ENCODE results near the gene TNFAIP1. TPM values are rescaled to one million over a fixed set of nuclear protein-coding genes. Genes with fewer than 3 reads are reported as not detected.

TNFAIP1 gene
- total and polyA plus RNA-seq, 2 donors (not counting 1 experiment from before 2014, with no cell fraction given), result 23.0 to 40.7 TPM

GRCh38 chr17:28391401-28391800, 55.8 kb downstream of the TNFAIP1 start:
- H2AFZ ChIP-seq (ENCODE audit: low read length), result no peak overlapping the region
- TF ChIP-seq CTCF (conservative IDR thresholded peaks at IDR 0.05 in 1 of 2, IDR thresholded peaks at IDR 0.05 in 1 of 2; ENCODE audit: low read depth in 1 of 2, low read length in 2 of 2), result no peak
- TF ChIP-seq EZH2 (IDR thresholded peaks at IDR 0.05; ENCODE audit: low read length, missing control alignments), result no peak
- H3K9ac ChIP-seq (ENCODE audit: insufficient read depth, low read length), result no peak overlapping the region
- no peaks in the 10 kb centered on the region for H3K79me2 ChIP-seq (ENCODE audit: control insufficient read depth, insufficient read depth, low read length)
- H3K27ac ChIP-seq (ENCODE audit: insufficient read depth, low read length), result no peak overlapping the region
- no peaks in the 10 kb centered on the region for H3K4me1 ChIP-seq (ENCODE audit: control insufficient read depth, extremely low read depth, insufficient read depth, low read length)
- H4K20me1 ChIP-seq (ENCODE audit: control insufficient read depth, extremely low read depth, insufficient read depth, low read length), result no peaks in the 10 kb centered on the region
- no peaks in the 10 kb centered on the region for H3K27me3 ChIP-seq (ENCODE audit: control insufficient read depth, insufficient read depth, low read length)
- H3K4me3 ChIP-seq (replicated peaks in 1 of 4; ENCODE audit: control extremely low read depth in 1 of 4, insufficient read depth in 1 of 4, low read depth in 3 of 4, low read length in 4 of 4), result no peak overlapping the region
- no peak for DNase-seq (ENCODE audit: low read depth in 2 of 2)
- H3K9me3 ChIP-seq (ENCODE audit: control insufficient read depth, insufficient read depth, low read depth, low read length), result no peaks in the 10 kb centered on the region
- H3K36me3 ChIP-seq (ENCODE audit: control insufficient read depth, insufficient read depth, low read length), result peaks cover 5% of the 10 kb centered on the region
- no peak overlapping the region for H3K4me2 ChIP-seq (ENCODE audit: extremely low read depth, insufficient read depth, low read length)

- Histone ChIP-seq H4K20me1 (ENCODE audit: control insufficient read depth, extremely low read depth, insufficient read depth, low read length) (no peaks in the 10 kb centered on the region), H3K4me3 (replicated peaks in 1 of 4; ENCODE audit: control extremely low read depth in 1 of 4, insufficient read depth in 1 of 4, low read depth in 3 of 4, low read length in 4 of 4) (no peak overlapping the region), H3K4me1 (ENCODE audit: control insufficient read depth, extremely low read depth, insufficient read depth, low read length) (no peaks in the 10 kb centered on the region), H3K27ac (ENCODE audit: insufficient read depth, low read length) (no peak overlapping the region), H3K36me3 (ENCODE audit: control insufficient read depth, insufficient read depth, low read length) (peaks cover 5% of the 10 kb centered on the region), H3K9ac (ENCODE audit: insufficient read depth, low read length) (no peak overlapping the region), H3K9me3 (ENCODE audit: control insufficient read depth, insufficient read depth, low read depth, low read length) (no peaks in the 10 kb centered on the region), H3K4me2 (ENCODE audit: extremely low read depth, insufficient read depth, low read length) (no peak overlapping the region), H3K79me2 (ENCODE audit: control insufficient read depth, insufficient read depth, low read length) (no peaks in the 10 kb centered on the region), H3K27me3 (ENCODE audit: control insufficient read depth, insufficient read depth, low read length) (no peaks in the 10 kb centered on the region), H2AFZ (ENCODE audit: low read length) (no peak overlapping the region)
- no peak for DNase-seq (ENCODE audit: low read depth in 2 of 2)
- no peak for TF ChIP-seq CTCF (conservative IDR thresholded peaks at IDR 0.05 in 1 of 2, IDR thresholded peaks at IDR 0.05 in 1 of 2; ENCODE audit: low read depth in 1 of 2, low read length in 2 of 2)
Measured at GRCh38 chr17:28392491-28392890, 56.9 kb downstream of the TNFAIP1 start.

- DNase-seq (ENCODE audit: low read depth in 2 of 2), result peak in 1 of 2 donors; percentile 71
- Histone ChIP-seq H3K9me3 (ENCODE audit: control insufficient read depth, insufficient read depth, low read depth, low read length) (no peaks in the 10 kb centered on the region), H3K4me3 (replicated peaks in 1 of 4; ENCODE audit: control extremely low read depth in 1 of 4, insufficient read depth in 1 of 4, low read depth in 3 of 4, low read length in 4 of 4) (no peak overlapping the region), H4K20me1 (ENCODE audit: control insufficient read depth, extremely low read depth, insufficient read depth, low read length) (no peaks in the 10 kb centered on the region), H3K27me3 (ENCODE audit: control insufficient read depth, insufficient read depth, low read length) (no peaks in the 10 kb centered on the region), H3K27ac (ENCODE audit: insufficient read depth, low read length) (no peak overlapping the region), H3K4me1 (ENCODE audit: control insufficient read depth, extremely low read depth, insufficient read depth, low read length) (peaks cover 3% of the 10 kb centered on the region), H3K4me2 (ENCODE audit: extremely low read depth, insufficient read depth, low read length) (no peak overlapping the region), H2AFZ (ENCODE audit: low read length) (no peak overlapping the region), H3K9ac (ENCODE audit: insufficient read depth, low read length) (no peak overlapping the region), H3K79me2 (ENCODE audit: control insufficient read depth, insufficient read depth, low read length) (no peaks in the 10 kb centered on the region), H3K36me3 (ENCODE audit: control insufficient read depth, insufficient read depth, low read length) (peaks cover 9% of the 10 kb centered on the region)
- TF ChIP-seq EZH2 (IDR thresholded peaks at IDR 0.05; ENCODE audit: low read length, missing control alignments) (no peak), CTCF (conservative IDR thresholded peaks at IDR 0.05 in 1 of 2, IDR thresholded peaks at IDR 0.05 in 1 of 2; ENCODE audit: low read depth in 1 of 2, low read length in 2 of 2) (no peak)
Measured at GRCh38 chr17:28394337-28395116, 59.0 kb downstream of the TNFAIP1 start.

Measured in fibroblast of lung (primary cell).